Measurements from ENCODE around the gene TRPM2.

Gene TRPM2

GRCh38 chr21:44423941-44424607 lies 70.7 kb downstream of the TRPM2 start:
- no peak for TF ChIP-seq MYC (IDR thresholded peaks at IDR 0.05; ENCODE audit: low read depth, low read length)
- TF ChIP-seq CTCF (IDR thresholded peaks at IDR 0.05; ENCODE audit: low read depth, low read length) = no peak
- TF ChIP-seq, protein P1, sequence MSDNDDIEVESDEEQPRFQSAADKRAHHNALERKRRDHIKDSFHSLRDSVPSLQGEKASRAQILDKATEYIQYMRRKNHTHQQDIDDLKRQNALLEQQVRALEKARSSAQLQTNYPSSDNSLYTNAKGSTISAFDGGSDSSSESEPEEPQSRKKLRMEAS (IDR thresholded peaks at IDR 0.05; ENCODE audit: low read depth, low read length) = no peak
- TF ChIP-seq POLR2A (IDR thresholded peaks at IDR 0.05; ENCODE audit: extremely low read depth, insufficient read length) = no peak

DNA sequence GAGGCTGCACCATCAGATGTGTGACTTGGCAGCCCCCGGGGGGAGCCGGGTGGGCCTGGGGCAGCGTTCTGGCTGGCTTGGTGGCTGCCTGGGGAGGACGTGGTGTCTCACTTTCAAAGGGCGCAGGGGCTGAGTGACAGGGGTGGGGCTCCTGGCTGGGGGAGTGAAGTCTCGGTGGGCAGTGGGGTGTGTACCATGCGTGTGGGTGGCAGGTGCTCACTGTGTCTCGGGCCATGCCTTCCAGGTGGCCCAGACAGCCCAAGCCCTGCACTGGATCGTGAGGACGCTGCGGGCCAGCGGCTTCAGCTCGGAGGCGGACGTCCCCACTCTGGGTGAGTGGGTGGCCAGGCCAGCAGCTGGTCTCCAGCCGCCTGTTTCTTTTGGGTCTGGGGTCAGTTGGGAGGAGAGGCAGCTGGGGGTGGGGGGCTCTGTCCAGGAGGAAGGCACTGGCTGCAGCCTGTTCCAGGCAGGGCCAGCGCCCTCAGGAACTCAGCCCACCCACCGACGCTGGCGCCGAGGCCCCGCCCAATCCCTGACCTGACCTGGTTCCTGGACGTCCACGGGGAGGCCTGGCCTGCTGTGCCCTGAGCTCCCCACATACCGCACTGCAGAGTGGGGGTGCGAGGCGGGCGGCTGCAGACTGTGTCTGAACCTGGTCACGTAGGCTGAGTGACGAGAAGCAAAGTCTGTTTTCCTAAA lies 71.3 kb downstream of the TRPM2 start:
- TF ChIP-seq CTCF (IDR thresholded peaks at IDR 0.05; ENCODE audit: low read depth, low read length) = no peak
- TF ChIP-seq MYC (IDR thresholded peaks at IDR 0.05; ENCODE audit: low read depth, low read length) = no peak
- no peak for TF ChIP-seq POLR2A (IDR thresholded peaks at IDR 0.05; ENCODE audit: extremely low read depth, insufficient read length)
- TF ChIP-seq, protein P1 (IDR thresholded peaks at IDR 0.05; ENCODE audit: low read depth, low read length) = no peak
- H3K4me3 ChIP-seq (ENCODE audit: low read depth, low read length) = no peak overlapping the region
- no peak for DNase-seq (ENCODE audit: low read depth)

More at GRCh38 chr21:44423941-44424607, 70.7 kb downstream of the TRPM2 start:
- DNase-seq (ENCODE audit: low read depth) = no peak
- no peak overlapping the region for H3K4me3 ChIP-seq (ENCODE audit: low read depth, low read length)

GRCh38 chr21:44425307-44425894 lies 72.0 kb downstream of the TRPM2 start:
- no peak overlapping the region for H3K4me3 ChIP-seq (ENCODE audit: low read depth, low read length)
- TF ChIP-seq POLR2A (IDR thresholded peaks at IDR 0.05; ENCODE audit: extremely low read depth, insufficient read length) (no peak), CTCF (IDR thresholded peaks at IDR 0.05; ENCODE audit: low read depth, low read length) (no peak), MYC (IDR thresholded peaks at IDR 0.05; ENCODE audit: low read depth, low read length) (no peak)
- TF ChIP-seq, protein P1 (IDR thresholded peaks at IDR 0.05; ENCODE audit: low read depth, low read length) = no peak
- DNase-seq (ENCODE audit: low read depth) = no peak

DNA sequence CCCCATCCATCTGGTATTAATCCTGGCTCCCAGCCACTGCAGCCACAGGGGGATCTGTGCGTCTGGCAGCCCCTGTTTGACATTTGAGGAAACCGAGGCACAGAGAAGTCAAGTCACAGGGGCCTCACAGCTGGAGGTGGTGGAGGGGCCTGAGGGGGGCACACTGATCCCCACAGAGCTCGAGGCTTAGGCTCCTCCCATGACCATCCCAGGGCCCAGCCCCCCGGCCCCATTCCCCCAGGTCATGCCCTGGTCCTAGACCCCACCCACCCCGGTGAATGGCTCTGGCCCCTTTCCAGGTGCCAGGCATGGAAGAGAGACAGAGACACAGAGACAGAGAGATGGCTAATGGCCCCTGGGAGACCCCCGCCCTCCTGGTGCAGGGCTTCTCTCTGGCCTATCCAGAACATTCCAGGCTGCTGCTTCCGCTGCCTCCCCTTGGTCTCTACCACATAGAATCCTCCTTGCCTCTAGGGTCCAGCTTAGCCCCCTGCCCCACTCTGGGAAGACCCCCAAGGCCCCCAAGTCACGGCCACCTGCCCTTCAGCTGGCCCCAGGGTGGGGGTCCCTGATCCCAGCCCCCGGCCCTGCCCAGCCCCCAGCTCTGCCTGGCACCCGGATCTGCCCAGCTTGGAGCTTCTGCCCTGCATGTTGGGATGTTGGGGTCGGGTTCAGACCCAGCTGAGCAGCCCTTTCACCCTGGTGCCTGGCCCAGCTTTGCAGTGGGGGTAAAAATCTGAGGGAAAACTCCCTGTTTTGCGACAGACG lies 72.7 kb downstream of the TRPM2 start:
- H3K4me3 ChIP-seq (ENCODE audit: low read depth, low read length) = no peak overlapping the region
- TF ChIP-seq MYC (IDR thresholded peaks at IDR 0.05; ENCODE audit: low read depth, low read length) (no peak), POLR2A (IDR thresholded peaks at IDR 0.05; ENCODE audit: extremely low read depth, insufficient read length) (no peak), CTCF (IDR thresholded peaks at IDR 0.05; ENCODE audit: low read depth, low read length) (no peak)
- TF ChIP-seq, protein P1 (IDR thresholded peaks at IDR 0.05; ENCODE audit: low read depth, low read length) = no peak
- DNase-seq (ENCODE audit: low read depth) = no peak

DNA sequence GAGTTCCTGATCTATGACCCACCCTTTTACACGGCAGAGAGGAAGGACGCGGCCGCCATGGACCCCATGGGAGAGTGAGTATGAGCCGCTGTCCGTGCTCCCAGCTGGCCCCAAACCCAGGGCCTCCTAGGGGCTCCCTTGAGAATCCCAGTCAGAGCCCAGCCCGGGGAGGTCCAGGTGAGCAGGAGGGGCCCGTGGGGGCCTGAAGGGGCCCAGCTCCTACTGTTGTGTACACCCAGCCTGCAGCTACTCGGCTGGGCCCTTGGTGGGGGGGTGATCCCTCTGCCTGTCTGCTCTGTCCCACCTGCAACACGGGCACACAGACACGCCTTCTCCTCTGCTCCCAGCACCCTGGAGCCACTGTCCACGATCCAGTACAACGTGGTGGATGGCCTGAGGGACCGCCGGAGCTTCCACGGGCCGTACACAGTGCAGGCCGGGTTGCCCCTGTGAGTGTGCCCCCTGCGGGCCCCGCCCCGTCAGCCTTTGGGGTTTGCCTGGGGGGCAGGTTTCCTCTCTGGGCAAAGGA lies 73.3 kb downstream of the TRPM2 start:
- H3K4me3 ChIP-seq (ENCODE audit: low read depth, low read length) = no peak overlapping the region
- TF ChIP-seq, protein P1 (IDR thresholded peaks at IDR 0.05; ENCODE audit: low read depth, low read length) = no peak
- TF ChIP-seq MYC (IDR thresholded peaks at IDR 0.05; ENCODE audit: low read depth, low read length) = no peak
- TF ChIP-seq CTCF (IDR thresholded peaks at IDR 0.05; ENCODE audit: low read depth, low read length) = no peak
- no peak for TF ChIP-seq POLR2A (IDR thresholded peaks at IDR 0.05; ENCODE audit: extremely low read depth, insufficient read length)
- no peak for DNase-seq (ENCODE audit: low read depth)

Measured in NB4 (cell line).